B cell (primary cell): ENCODE results near the gene LRRC14B. TPM values are rescaled to one million over a fixed set of nuclear protein-coding genes. Genes with fewer than 3 reads are reported as not detected.

Source experiments
- ATAC-seq: fragments of 200-7000 bp; cut with Tn5 transposase; one replicate; pipeline ENCODE4 v1.10.0; 2021; ENCODE audit warnings: low read depth, mild to moderate bottlenecking, moderate number of reproducible peaks, moderate library complexity
- CTCF ChIA-PET: fragments of 350-600 bp; sonication (Branson Sonifier 250); formaldehyde crosslinking; loops from one replicate; lab custom pipeline; 2021; ENCODE audit warnings: antibody characterized with exemption, inconsistent platforms; lab: Charles Lee
- POLR2A ChIA-PET: fragments of 350-600 bp; sonication (Branson Sonifier 250); formaldehyde crosslinking; loops from one replicate; lab custom pipeline; 2021; ENCODE audit warnings: antibody characterized with exemption; lab: Charles Lee
- DNase-seq: peaks from one replicate; pipeline ENCODE4 v3.0.0; 2013
- H2AFZ ChIP-seq: 2 replicates; pipeline ENCODE4 v1.6.1; 2012; ENCODE audit warnings: mild to moderate bottlenecking, low read depth, low read length; ENCODE audit not compliant: insufficient read depth, poor library complexity, severe bottlenecking
- H3K27ac ChIP-seq, 2 donors: 1 replicate in 1 of 2; 2 replicates in 1 of 2; pipeline ENCODE4 v1.5.1; 2012 to 2013; ENCODE audit warnings: low read length in 2 of 2, mild to moderate bottlenecking in 2 of 2, moderate library complexity in 1 of 2
- H3K27me3 ChIP-seq, 4 experiments: fragments of 200-600 bp in 1 of 4; sonication (generic) in 1 of 4; replicated peaks in 1 of 4; 1 replicate in 2 of 4; 2 replicates in 2 of 4; pipeline versions ENCODE4 v1.6.1 to v1.7.0; 2013 to 2016; ENCODE audit warnings: low read length in 3 of 4, mild to moderate bottlenecking in 2 of 4, mixed read lengths in 1 of 4, moderate library complexity in 1 of 4; ENCODE audit not compliant: insufficient read depth in 4 of 4, control insufficient read depth in 3 of 4; ENCODE audit errors: control extremely low read depth in 1 of 4
- H3K36me3 ChIP-seq, 2 experiments: replicated peaks in 1 of 2; 1 replicate in 1 of 2; 2 replicates in 1 of 2; pipeline versions ENCODE4 v1.6.1 to v1.7.1; 2013; ENCODE audit warnings: low read length in 1 of 2; ENCODE audit not compliant: insufficient read depth in 2 of 2, control insufficient read depth in 1 of 2; ENCODE audit errors: control extremely low read depth in 1 of 2, extremely low read depth in 1 of 2
- H3K4me1 ChIP-seq, 2 donors: fragments of 200-600 bp in 1 of 2; sonication (generic) in 1 of 2; 1 replicate in 1 of 2; 2 replicates in 1 of 2; pipeline versions ENCODE4 v1.5.1 to v1.6.1; 2013 to 2017; ENCODE audit warnings: low read length in 2 of 2; ENCODE audit not compliant: control insufficient read depth in 2 of 2, insufficient read depth in 2 of 2
- H3K4me2 ChIP-seq: replicated peaks from 2 replicates; pipeline ENCODE3; 2012; ENCODE audit warnings: mild to moderate bottlenecking, low read depth, low read length; ENCODE audit not compliant: poor library complexity, severe bottlenecking
- H3K4me3 ChIP-seq, 5 experiments: fragments of 200-600 bp in 1 of 5; sonication (generic) in 1 of 5; 1 replicate in 3 of 5; 2 replicates in 2 of 5; pipeline versions ENCODE4 v1.5.1 to v1.7.0; 2011 to 2016; ENCODE audit warnings: low read length in 4 of 5, mild to moderate bottlenecking in 4 of 5, low read depth in 2 of 5, control low read depth in 1 of 5, moderate library complexity in 1 of 5; ENCODE audit not compliant: insufficient read depth in 1 of 5; ENCODE audit errors: control extremely low read depth in 1 of 5, extremely low read depth in 1 of 5
- H3K79me2 ChIP-seq: fragments of 200-600 bp; sonication (generic); one replicate; pipeline ENCODE4 v1.6.0; 2016; ENCODE audit warnings: low read length; ENCODE audit not compliant: control insufficient read depth, insufficient read depth
- H3K9ac ChIP-seq: fragments of 200-600 bp; sonication (generic); 2 replicates; pipeline ENCODE4 v1.6.1; 2017; ENCODE audit warnings: mild to moderate bottlenecking, low read length, moderate library complexity
- H3K9me3 ChIP-seq, 3 donors: one replicate each; pipeline versions ENCODE4 v1.6.1 to v1.7.1; 2013; ENCODE audit warnings: low read length in 2 of 3; ENCODE audit not compliant: control insufficient read depth in 2 of 3, insufficient read depth in 1 of 3; ENCODE audit errors: control extremely low read depth in 1 of 3
- H4K20me1 ChIP-seq: 2 replicates; pipeline ENCODE4 v1.6.0; 2012; ENCODE audit warnings: mild to moderate bottlenecking, low read length; ENCODE audit not compliant: insufficient read depth, control insufficient read depth, poor library complexity, severe bottlenecking
- H3K27ac Mint-ChIP-seq: one replicate; pipeline ENCODE4 v1.8.0; 2021; ENCODE audit warnings: mixed read lengths
- H3K27me3 Mint-ChIP-seq: one replicate; pipeline ENCODE4 v1.8.0; 2021; ENCODE audit warnings: mixed read lengths
- H3K4me1 Mint-ChIP-seq: one replicate; pipeline ENCODE4 v1.8.0; 2021; ENCODE audit warnings: mixed read lengths
- H3K4me3 Mint-ChIP-seq: one replicate; pipeline ENCODE4 v1.8.0; 2021; ENCODE audit warnings: mixed read lengths
- H3K9me3 Mint-ChIP-seq: one replicate; pipeline ENCODE4 v1.8.0; 2022; ENCODE audit warnings: mixed read lengths; ENCODE audit not compliant: insufficient read depth
- EZH2 ChIP-seq: IDR thresholded peaks from 2 replicates; pipeline ENCODE4 v1.6.1; 2012; ENCODE audit warnings: borderline replicate concordance, low read depth, mild to moderate bottlenecking, moderate library complexity, low read length; ENCODE audit not compliant: insufficient read depth, poor library complexity, severe bottlenecking
- WGBS: methylation state at CpG from one replicate; pipeline ENCODE4 v1.1.5; 2013; ENCODE audit warnings: missing lambda C conversion rate; ENCODE audit not compliant: insufficient coverage; 5-methylcytosine and 5-hydroxymethylcytosine counted together
- intact Hi-C: fragments of 100-400 bp; cut with micrococcal nuclease; formaldehyde crosslinking; loops from one replicate; pipeline ENCODE4 v1.10.0; 2022
- polyA plus RNA-seq: library from polyadenylated mRNA; depleted of rRNA; stranded (reverse); fragments of >200 nt; gene quantifications from 2 replicates; pipeline ENCODE4 v1.2.3, GENCODE V29; 2012
- total RNA-seq, 2 donors: library from RNA; stranded (reverse); fragments of 120-200 nt in 1 of 2; gene quantifications; 1 replicate in 1 of 2; 2 replicates in 1 of 2; pipeline versions ENCODE4 v1.2.3 to v1.2.4, GENCODE V29; 2013 to 2022
- TF ChIP-seq, protein P1 (sequence below): fragments of 200-600 bp; IDR thresholded peaks from one replicate; pipeline ENCODE4 v1.8.0; 2022; ENCODE audit warnings: antibody characterized with exemption, mild to moderate bottlenecking

Gene LRRC14B
- total and polyA plus RNA-seq, 2 donors (not counting 1 experiment from before 2014, with no cell fraction given): 0.06 TPM; not detected in 1

DNA sequence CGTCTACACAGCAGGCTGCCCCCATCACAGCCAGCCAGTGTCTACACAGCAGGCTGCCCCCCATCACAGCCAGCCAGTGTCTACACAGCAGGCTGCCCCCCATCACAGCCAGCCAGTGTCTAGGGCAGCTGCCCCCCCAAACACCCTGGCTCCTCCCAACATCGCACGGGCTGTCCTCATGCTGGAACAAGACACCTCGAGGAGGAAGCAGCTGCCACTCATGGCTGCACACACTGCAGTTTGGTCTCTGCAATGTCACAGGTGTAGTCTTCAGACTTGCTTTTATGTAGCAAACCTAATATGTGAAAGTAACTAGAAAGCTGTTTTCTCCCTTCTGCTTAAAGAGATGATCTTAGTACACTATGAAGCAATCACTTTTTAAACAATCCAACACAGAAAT, 9.7 kb downstream of the LRRC14B start:
- H3K4me2 ChIP-seq: no peak overlapping the region
- CTCF ChIA-PET: no interaction called here
- H3K4me1 Mint-ChIP-seq: peaks cover 15% of the 10 kb centered on the region
- H3K9me3 Mint-ChIP-seq: no peaks in the 10 kb centered on the region
- H3K9ac ChIP-seq: no peak overlapping the region
- H3K4me1 ChIP-seq: peaks cover 0 to 6% of the 10 kb centered on the region in 2 donors
- no peaks in the 10 kb centered on the region for H3K79me2 ChIP-seq
- peaks cover 0 to 27% of the 10 kb centered on the region in 2 experiments for H3K36me3 ChIP-seq
- H3K27ac Mint-ChIP-seq: no peak overlapping the region
- ATAC-seq (no peak), DNase-seq (no peak)
- no peaks in the 10 kb centered on the region for H3K27me3 Mint-ChIP-seq
- no peak overlapping the region for H3K4me3 Mint-ChIP-seq
- intact Hi-C loops: no loop called here
- 6% methylated on average over 3 of the region's 4 CpGs for WGBS
- H4K20me1 ChIP-seq: peaks cover 15% of the 10 kb centered on the region
- no peak overlapping the region for H2AFZ ChIP-seq
- no peak overlapping the region for H3K27ac ChIP-seq
- no peaks in the 10 kb centered on the region for H3K9me3 ChIP-seq
- H3K4me3 ChIP-seq: no peak overlapping the region
- no peaks in the 10 kb centered on the region for H3K27me3 ChIP-seq
- POLR2A ChIA-PET: no interaction called here
- TF ChIP-seq EZH2: no peak
- TF ChIP-seq, protein P1, sequence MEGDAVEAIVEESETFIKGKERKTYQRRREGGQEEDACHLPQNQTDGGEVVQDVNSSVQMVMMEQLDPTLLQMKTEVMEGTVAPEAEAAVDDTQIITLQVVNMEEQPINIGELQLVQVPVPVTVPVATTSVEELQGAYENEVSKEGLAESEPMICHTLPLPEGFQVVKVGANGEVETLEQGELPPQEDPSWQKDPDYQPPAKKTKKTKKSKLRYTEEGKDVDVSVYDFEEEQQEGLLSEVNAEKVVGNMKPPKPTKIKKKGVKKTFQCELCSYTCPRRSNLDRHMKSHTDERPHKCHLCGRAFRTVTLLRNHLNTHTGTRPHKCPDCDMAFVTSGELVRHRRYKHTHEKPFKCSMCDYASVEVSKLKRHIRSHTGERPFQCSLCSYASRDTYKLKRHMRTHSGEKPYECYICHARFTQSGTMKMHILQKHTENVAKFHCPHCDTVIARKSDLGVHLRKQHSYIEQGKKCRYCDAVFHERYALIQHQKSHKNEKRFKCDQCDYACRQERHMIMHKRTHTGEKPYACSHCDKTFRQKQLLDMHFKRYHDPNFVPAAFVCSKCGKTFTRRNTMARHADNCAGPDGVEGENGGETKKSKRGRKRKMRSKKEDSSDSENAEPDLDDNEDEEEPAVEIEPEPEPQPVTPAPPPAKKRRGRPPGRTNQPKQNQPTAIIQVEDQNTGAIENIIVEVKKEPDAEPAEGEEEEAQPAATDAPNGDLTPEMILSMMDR: no peak

DNA sequence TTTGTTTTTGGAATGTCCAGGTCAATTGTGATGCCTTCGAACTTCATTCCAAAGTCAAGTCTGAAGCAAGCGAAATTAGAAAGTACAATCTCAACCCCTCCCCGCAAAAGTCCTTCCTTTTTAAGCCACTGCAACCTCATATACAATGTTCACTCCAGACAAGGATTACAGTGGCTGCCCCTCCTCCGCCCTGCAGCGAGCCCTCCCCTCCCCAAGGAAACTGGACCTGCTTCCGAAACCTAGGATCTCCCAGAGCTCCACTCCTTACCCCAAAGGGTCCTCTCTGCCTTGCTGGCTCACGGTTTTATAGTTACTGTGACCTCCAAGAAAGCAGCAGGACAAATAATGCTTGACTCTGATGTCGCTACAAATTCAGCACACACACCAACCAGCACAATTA, 10.4 kb downstream of the LRRC14B start:
- no peak for DNase-seq
- H3K79me2 ChIP-seq: no peaks in the 10 kb centered on the region
- no peak overlapping the region for H2AFZ ChIP-seq
- WGBS: 97% methylated on average over 8 of the region's 8 CpGs
- no peak overlapping the region for H3K9ac ChIP-seq
- no peaks in the 10 kb centered on the region for H3K27me3 Mint-ChIP-seq
- H3K36me3 ChIP-seq: peaks cover 1 to 30% of the 10 kb centered on the region in 2 experiments
- H3K9me3 ChIP-seq: no peaks in the 10 kb centered on the region
- H3K4me2 ChIP-seq: no peak overlapping the region
- CTCF ChIA-PET: no interaction called here
- ATAC-seq: no peak
- no peak overlapping the region for H3K27ac ChIP-seq
- H3K4me3 Mint-ChIP-seq: no peak overlapping the region
- H3K4me1 Mint-ChIP-seq: peaks cover 15% of the 10 kb centered on the region
- POLR2A ChIA-PET: no interaction called here
- no peaks in the 10 kb centered on the region for H3K9me3 Mint-ChIP-seq
- TF ChIP-seq EZH2: no peak
- TF ChIP-seq, protein P1: no peak
- intact Hi-C loops: no loop called here
- H3K27me3 ChIP-seq: no peaks in the 10 kb centered on the region
- H3K4me3 ChIP-seq: no peak overlapping the region
- peaks cover 0 to 6% of the 10 kb centered on the region in 2 donors for H3K4me1 ChIP-seq
- no peak overlapping the region for H3K27ac Mint-ChIP-seq
- peaks cover 18% of the 10 kb centered on the region for H4K20me1 ChIP-seq
